ENCODE data around the gene GBGT1.
"Not testable (repeated sequence)": the region's sequence is repeated elsewhere in the genome, so short reads cannot be mapped to it uniquely, and the experiment has no call there.

DNA sequence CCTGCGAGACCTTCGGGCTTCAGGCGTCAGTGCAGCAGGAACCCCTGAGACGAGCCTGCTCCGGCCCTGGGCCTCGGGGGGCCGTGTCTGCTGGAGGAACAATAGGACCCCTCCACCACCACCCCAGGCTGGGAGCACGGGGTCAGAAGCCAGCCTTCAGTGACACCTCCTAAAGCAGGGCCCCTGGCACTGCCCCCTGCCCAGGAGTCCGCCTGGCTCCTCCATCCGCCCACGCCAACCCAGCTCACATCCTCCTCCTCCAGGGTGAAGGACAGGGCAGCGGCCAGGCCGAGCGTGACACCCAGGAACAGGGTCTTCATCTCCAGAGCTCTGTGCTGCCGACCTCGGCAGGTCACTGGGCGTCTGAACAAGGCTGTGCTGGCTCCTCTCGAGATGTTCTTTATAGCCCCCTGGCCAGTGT, 45.2 kb upstream of the GBGT1 start, which contains the start of gene OBP2B:
- TF ChIP-seq, protein P1, sequence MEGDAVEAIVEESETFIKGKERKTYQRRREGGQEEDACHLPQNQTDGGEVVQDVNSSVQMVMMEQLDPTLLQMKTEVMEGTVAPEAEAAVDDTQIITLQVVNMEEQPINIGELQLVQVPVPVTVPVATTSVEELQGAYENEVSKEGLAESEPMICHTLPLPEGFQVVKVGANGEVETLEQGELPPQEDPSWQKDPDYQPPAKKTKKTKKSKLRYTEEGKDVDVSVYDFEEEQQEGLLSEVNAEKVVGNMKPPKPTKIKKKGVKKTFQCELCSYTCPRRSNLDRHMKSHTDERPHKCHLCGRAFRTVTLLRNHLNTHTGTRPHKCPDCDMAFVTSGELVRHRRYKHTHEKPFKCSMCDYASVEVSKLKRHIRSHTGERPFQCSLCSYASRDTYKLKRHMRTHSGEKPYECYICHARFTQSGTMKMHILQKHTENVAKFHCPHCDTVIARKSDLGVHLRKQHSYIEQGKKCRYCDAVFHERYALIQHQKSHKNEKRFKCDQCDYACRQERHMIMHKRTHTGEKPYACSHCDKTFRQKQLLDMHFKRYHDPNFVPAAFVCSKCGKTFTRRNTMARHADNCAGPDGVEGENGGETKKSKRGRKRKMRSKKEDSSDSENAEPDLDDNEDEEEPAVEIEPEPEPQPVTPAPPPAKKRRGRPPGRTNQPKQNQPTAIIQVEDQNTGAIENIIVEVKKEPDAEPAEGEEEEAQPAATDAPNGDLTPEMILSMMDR (conservative IDR thresholded peaks at IDR 0.05 in 1 of 2, IDR thresholded peaks at IDR 0.05 in 1 of 2; ENCODE audit: extremely low read depth in 1 of 2, insufficient read depth in 1 of 2, low read depth in 1 of 2, low read length in 2 of 2) = not testable (repeated sequence)
- not testable (repeated sequence) for TF ChIP-seq EZH2 (IDR thresholded peaks at IDR 0.05; ENCODE audit: borderline replicate concordance, low read length)
